OCI-LY1 (cell line): ENCODE data around the gene RWDD4.

ENCODE experiments used
- H2AFZ ChIP-seq: fragments of 200-600 bp; sonication (generic), shearing (Covaris generic); 2 replicates; pipeline ENCODE4 v1.6.0; 2014; ENCODE audit warnings: antibody characterized with exemption, mild to moderate bottlenecking, low read length
- H3F3A ChIP-seq: fragments of 200-600 bp; sonication (generic), shearing (Covaris generic); 2 replicates; pipeline ENCODE4 v1.6.0; 2014; ENCODE audit warnings: mild to moderate bottlenecking, antibody characterized with exemption, low read length, moderate library complexity; ENCODE audit not compliant: insufficient read depth
- H3K27ac ChIP-seq: fragments of 200-600 bp; sonication (generic); 2 replicates; pipeline ENCODE4 v1.5.1; 2014; ENCODE audit warnings: low read length, mixed run types, mild to moderate bottlenecking, low read depth; ENCODE audit not compliant: poor library complexity, severe bottlenecking
- H3K27me3 ChIP-seq: fragments of 200-600 bp; sonication (generic); 2 replicates; pipeline ENCODE4 v1.6.0; 2014; ENCODE audit warnings: antibody characterized with exemption, mild to moderate bottlenecking, low read length, moderate library complexity; ENCODE audit not compliant: insufficient read depth
- H3K36me3 ChIP-seq: fragments of 200-600 bp; sonication (generic); 2 replicates; pipeline ENCODE4 v1.6.1; 2014; ENCODE audit warnings: mild to moderate bottlenecking, antibody characterized with exemption, low read length, moderate library complexity, mixed read lengths; ENCODE audit not compliant: insufficient read depth
- H3K4me1 ChIP-seq: fragments of 200-600 bp; sonication (generic); 2 replicates; pipeline ENCODE4 v1.5.1; 2014; ENCODE audit warnings: mild to moderate bottlenecking, low read length, moderate library complexity; ENCODE audit not compliant: insufficient read depth, severe bottlenecking
- H3K4me2 ChIP-seq: fragments of 200-600 bp; sonication (generic), shearing (Covaris generic); 2 replicates; pipeline ENCODE4 v1.6.1; 2014; ENCODE audit warnings: low read length
- H3K4me3 ChIP-seq: fragments of 200-600 bp; sonication (generic); 2 replicates; pipeline ENCODE4 v1.5.1; 2014; ENCODE audit warnings: low read length, low read depth, mild to moderate bottlenecking, mixed read lengths; ENCODE audit not compliant: poor library complexity, severe bottlenecking
- H3K79me2 ChIP-seq: fragments of 200-600 bp; shearing (Covaris generic); 2 replicates; pipeline ENCODE4 v1.6.1; 2016; ENCODE audit warnings: mixed run types, low read length, mixed read lengths; ENCODE audit not compliant: insufficient read depth
- H3K9ac ChIP-seq: fragments of 200-600 bp; sonication (generic), shearing (Covaris generic); 2 replicates; pipeline ENCODE4 v1.6.1; 2014; ENCODE audit warnings: mild to moderate bottlenecking, low read length, mixed read lengths
- H3K9me2 ChIP-seq: fragments of 200-600 bp; sonication (generic), shearing (Covaris generic); 2 replicates; pipeline ENCODE4 v1.6.1; 2014; ENCODE audit warnings: low read depth, mild to moderate bottlenecking, low read length, mixed read lengths
- H3K9me3 ChIP-seq: fragments of 200-600 bp; shearing (Covaris generic); 2 replicates; pipeline ENCODE4 v1.6.1; 2014; ENCODE audit warnings: low read length, mixed read lengths
- H4K20me1 ChIP-seq: fragments of 200-600 bp; sonication (generic), shearing (Covaris generic); 2 replicates; pipeline ENCODE4 v1.6.0; 2016; ENCODE audit warnings: mild to moderate bottlenecking, low read length; ENCODE audit not compliant: insufficient read depth
- EZH2 ChIP-seq: fragments of 200-600 bp; sonication (generic), shearing (Covaris generic); IDR thresholded peaks from 2 replicates; pipeline ENCODE4 v1.8.0; 2017; ENCODE audit warnings: borderline replicate concordance, mixed run types, mild to moderate bottlenecking, antibody characterized with exemption, low read length, moderate library complexity, mixed read lengths
- TF ChIP-seq, protein P1 (sequence below): fragments of 200-600 bp; sonication (generic), shearing (Covaris generic); IDR thresholded peaks from 2 replicates; pipeline ENCODE4 v1.5.1; 2017; ENCODE audit warnings: mild to moderate bottlenecking, antibody characterized with exemption, low read length, moderate library complexity, mixed read lengths

RWDD4 gene

DNA sequence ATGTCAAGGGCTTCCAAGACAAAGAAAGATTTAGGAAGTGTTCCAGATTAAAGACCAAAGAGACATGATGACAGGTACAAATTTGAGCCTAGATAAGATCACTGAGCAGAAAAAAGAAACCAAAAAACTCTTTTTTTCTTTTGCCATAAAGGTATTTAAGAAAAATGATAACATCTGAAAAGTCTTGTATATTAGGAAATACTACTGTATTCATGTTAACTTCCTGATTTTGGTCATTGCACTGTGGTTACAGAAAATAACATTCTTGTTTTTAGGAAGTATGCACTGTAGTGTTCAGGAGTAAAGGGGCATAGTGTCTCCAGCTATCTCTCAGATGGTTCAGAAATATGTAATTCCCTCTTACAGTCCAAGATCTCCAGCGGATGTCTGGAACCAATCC is 37.1 kb downstream of the RWDD4 start:
- no peak overlapping the region for H3K9ac ChIP-seq
- H3F3A ChIP-seq: no peaks in the 10 kb centered on the region
- H3K27ac ChIP-seq: no peak overlapping the region
- H2AFZ ChIP-seq: no peak overlapping the region
- TF ChIP-seq, protein P1, sequence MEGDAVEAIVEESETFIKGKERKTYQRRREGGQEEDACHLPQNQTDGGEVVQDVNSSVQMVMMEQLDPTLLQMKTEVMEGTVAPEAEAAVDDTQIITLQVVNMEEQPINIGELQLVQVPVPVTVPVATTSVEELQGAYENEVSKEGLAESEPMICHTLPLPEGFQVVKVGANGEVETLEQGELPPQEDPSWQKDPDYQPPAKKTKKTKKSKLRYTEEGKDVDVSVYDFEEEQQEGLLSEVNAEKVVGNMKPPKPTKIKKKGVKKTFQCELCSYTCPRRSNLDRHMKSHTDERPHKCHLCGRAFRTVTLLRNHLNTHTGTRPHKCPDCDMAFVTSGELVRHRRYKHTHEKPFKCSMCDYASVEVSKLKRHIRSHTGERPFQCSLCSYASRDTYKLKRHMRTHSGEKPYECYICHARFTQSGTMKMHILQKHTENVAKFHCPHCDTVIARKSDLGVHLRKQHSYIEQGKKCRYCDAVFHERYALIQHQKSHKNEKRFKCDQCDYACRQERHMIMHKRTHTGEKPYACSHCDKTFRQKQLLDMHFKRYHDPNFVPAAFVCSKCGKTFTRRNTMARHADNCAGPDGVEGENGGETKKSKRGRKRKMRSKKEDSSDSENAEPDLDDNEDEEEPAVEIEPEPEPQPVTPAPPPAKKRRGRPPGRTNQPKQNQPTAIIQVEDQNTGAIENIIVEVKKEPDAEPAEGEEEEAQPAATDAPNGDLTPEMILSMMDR: no peak
- TF ChIP-seq EZH2: no peak
- no peaks in the 10 kb centered on the region for H3K9me2 ChIP-seq
- H3K27me3 ChIP-seq: no peaks in the 10 kb centered on the region; the same call in 1 of the 2 replicates
- no peaks in the 10 kb centered on the region for H3K4me1 ChIP-seq
- no peaks in the 10 kb centered on the region for H3K9me3 ChIP-seq
- H4K20me1 ChIP-seq: no peaks in the 10 kb centered on the region
- H3K36me3 ChIP-seq: no peaks in the 10 kb centered on the region
- H3K4me2 ChIP-seq: no peak overlapping the region
- no peak overlapping the region for H3K4me3 ChIP-seq
- no peaks in the 10 kb centered on the region for H3K79me2 ChIP-seq

DNA sequence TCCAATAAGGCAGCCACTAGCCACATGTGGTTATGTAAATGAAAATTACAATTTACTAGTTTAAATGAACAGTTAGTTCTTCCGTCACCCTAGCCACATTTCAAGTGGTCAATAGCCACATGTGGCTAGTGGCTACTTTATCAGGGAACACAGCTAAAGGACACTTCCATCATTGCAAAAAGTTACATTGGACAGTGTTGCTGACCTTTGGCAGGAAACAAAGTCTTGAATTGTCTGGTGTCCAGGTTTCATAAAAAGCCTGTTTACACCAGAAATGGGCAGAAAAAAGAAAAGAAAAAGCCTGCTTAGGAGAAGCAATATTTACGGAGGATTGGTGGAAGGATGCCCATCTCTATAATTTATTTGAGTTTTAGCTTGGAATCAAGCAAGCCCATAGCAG is 38.6 kb downstream of the RWDD4 start:
- H3F3A ChIP-seq: no peaks in the 10 kb centered on the region
- H3K4me1 ChIP-seq: no peaks in the 10 kb centered on the region
- no peak overlapping the region for H3K4me3 ChIP-seq
- no peak overlapping the region for H3K27ac ChIP-seq
- no peak overlapping the region for H3K4me2 ChIP-seq
- H3K9me3 ChIP-seq: no peaks in the 10 kb centered on the region
- H3K36me3 ChIP-seq: no peaks in the 10 kb centered on the region
- no peak overlapping the region for H2AFZ ChIP-seq
- no peak overlapping the region for H3K9ac ChIP-seq
- no peaks in the 10 kb centered on the region for H3K9me2 ChIP-seq
- no peaks in the 10 kb centered on the region for H3K79me2 ChIP-seq
- no peaks in the 10 kb centered on the region; the same call in 1 of the 2 replicates for H3K27me3 ChIP-seq
- no peak for TF ChIP-seq EZH2
- TF ChIP-seq, protein P1: no peak
- H4K20me1 ChIP-seq: no peaks in the 10 kb centered on the region

DNA sequence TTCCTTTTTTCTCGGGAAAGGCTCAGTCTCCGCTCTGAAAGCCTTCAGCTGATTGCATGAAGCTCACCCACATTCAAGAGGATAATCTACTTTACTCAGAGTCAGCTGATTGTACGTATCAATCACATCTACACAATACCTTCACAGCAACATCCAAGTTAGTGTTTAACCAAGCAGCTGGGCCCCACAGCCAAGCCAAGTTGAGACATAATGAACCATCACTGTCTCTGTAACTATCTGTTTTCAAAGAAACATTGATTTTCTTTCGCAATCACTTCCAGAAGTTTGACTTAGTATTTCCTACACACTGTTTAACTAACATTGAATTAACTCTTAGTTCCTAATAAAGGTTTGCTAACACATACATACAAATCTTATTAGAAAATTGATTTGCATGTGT is 40.3 kb downstream of the RWDD4 start:
- Histone ChIP-seq H3K4me2 (no peak overlapping the region), H3K9me2 (no peaks in the 10 kb centered on the region), H3K79me2 (no peaks in the 10 kb centered on the region), H3K4me1 (no peaks in the 10 kb centered on the region), H3K4me3 (no peak overlapping the region), H2AFZ (no peak overlapping the region), H3K9ac (no peak overlapping the region), H3K27ac (no peak overlapping the region), H4K20me1 (no peaks in the 10 kb centered on the region), H3K27me3 (peaks cover 1% of the 10 kb centered on the region; the same call in 1 of the 2 replicates), H3K9me3 (no peaks in the 10 kb centered on the region), H3K36me3 (no peaks in the 10 kb centered on the region), H3F3A (no peaks in the 10 kb centered on the region)
- TF ChIP-seq EZH2: no peak
- TF ChIP-seq, protein P1: no peak
